OCI-LY1 (cell line): Measurements from ENCODE around the gene CAB39.

Experiments used
- H2AFZ ChIP-seq: fragments of 200-600 bp; sonication (generic), shearing (Covaris generic); 2 replicates; pipeline ENCODE4 v1.6.0; 2014; ENCODE audit warnings: antibody characterized with exemption, mild to moderate bottlenecking, low read length
- H3F3A ChIP-seq: fragments of 200-600 bp; sonication (generic), shearing (Covaris generic); 2 replicates; pipeline ENCODE4 v1.6.0; 2014; ENCODE audit warnings: mild to moderate bottlenecking, antibody characterized with exemption, low read length, moderate library complexity; ENCODE audit not compliant: insufficient read depth
- H3K27ac ChIP-seq: fragments of 200-600 bp; sonication (generic); 2 replicates; pipeline ENCODE4 v1.5.1; 2014; ENCODE audit warnings: low read length, mixed run types, mild to moderate bottlenecking, low read depth; ENCODE audit not compliant: poor library complexity, severe bottlenecking
- H3K27me3 ChIP-seq: fragments of 200-600 bp; sonication (generic); 2 replicates; pipeline ENCODE4 v1.6.0; 2014; ENCODE audit warnings: antibody characterized with exemption, mild to moderate bottlenecking, low read length, moderate library complexity; ENCODE audit not compliant: insufficient read depth
- H3K36me3 ChIP-seq: fragments of 200-600 bp; sonication (generic); 2 replicates; pipeline ENCODE4 v1.6.1; 2014; ENCODE audit warnings: mild to moderate bottlenecking, antibody characterized with exemption, low read length, moderate library complexity, mixed read lengths; ENCODE audit not compliant: insufficient read depth
- H3K4me1 ChIP-seq: fragments of 200-600 bp; sonication (generic); 2 replicates; pipeline ENCODE4 v1.5.1; 2014; ENCODE audit warnings: mild to moderate bottlenecking, low read length, moderate library complexity; ENCODE audit not compliant: insufficient read depth, severe bottlenecking
- H3K4me2 ChIP-seq: fragments of 200-600 bp; sonication (generic), shearing (Covaris generic); 2 replicates; pipeline ENCODE4 v1.6.1; 2014; ENCODE audit warnings: low read length
- H3K4me3 ChIP-seq: fragments of 200-600 bp; sonication (generic); 2 replicates; pipeline ENCODE4 v1.5.1; 2014; ENCODE audit warnings: low read length, low read depth, mild to moderate bottlenecking, mixed read lengths; ENCODE audit not compliant: poor library complexity, severe bottlenecking
- H3K79me2 ChIP-seq: fragments of 200-600 bp; shearing (Covaris generic); 2 replicates; pipeline ENCODE4 v1.6.1; 2016; ENCODE audit warnings: mixed run types, low read length, mixed read lengths; ENCODE audit not compliant: insufficient read depth
- H3K9ac ChIP-seq: fragments of 200-600 bp; sonication (generic), shearing (Covaris generic); 2 replicates; pipeline ENCODE4 v1.6.1; 2014; ENCODE audit warnings: mild to moderate bottlenecking, low read length, mixed read lengths
- H3K9me2 ChIP-seq: fragments of 200-600 bp; sonication (generic), shearing (Covaris generic); 2 replicates; pipeline ENCODE4 v1.6.1; 2014; ENCODE audit warnings: low read depth, mild to moderate bottlenecking, low read length, mixed read lengths
- H3K9me3 ChIP-seq: fragments of 200-600 bp; shearing (Covaris generic); 2 replicates; pipeline ENCODE4 v1.6.1; 2014; ENCODE audit warnings: low read length, mixed read lengths
- H4K20me1 ChIP-seq: fragments of 200-600 bp; sonication (generic), shearing (Covaris generic); 2 replicates; pipeline ENCODE4 v1.6.0; 2016; ENCODE audit warnings: mild to moderate bottlenecking, low read length; ENCODE audit not compliant: insufficient read depth
- EZH2 ChIP-seq: fragments of 200-600 bp; sonication (generic), shearing (Covaris generic); IDR thresholded peaks from 2 replicates; pipeline ENCODE4 v1.8.0; 2017; ENCODE audit warnings: borderline replicate concordance, mixed run types, mild to moderate bottlenecking, antibody characterized with exemption, low read length, moderate library complexity, mixed read lengths
- TF ChIP-seq, protein P1 (sequence below): fragments of 200-600 bp; sonication (generic), shearing (Covaris generic); IDR thresholded peaks from 2 replicates; pipeline ENCODE4 v1.5.1; 2017; ENCODE audit warnings: mild to moderate bottlenecking, antibody characterized with exemption, low read length, moderate library complexity, mixed read lengths

Gene CAB39

DNA sequence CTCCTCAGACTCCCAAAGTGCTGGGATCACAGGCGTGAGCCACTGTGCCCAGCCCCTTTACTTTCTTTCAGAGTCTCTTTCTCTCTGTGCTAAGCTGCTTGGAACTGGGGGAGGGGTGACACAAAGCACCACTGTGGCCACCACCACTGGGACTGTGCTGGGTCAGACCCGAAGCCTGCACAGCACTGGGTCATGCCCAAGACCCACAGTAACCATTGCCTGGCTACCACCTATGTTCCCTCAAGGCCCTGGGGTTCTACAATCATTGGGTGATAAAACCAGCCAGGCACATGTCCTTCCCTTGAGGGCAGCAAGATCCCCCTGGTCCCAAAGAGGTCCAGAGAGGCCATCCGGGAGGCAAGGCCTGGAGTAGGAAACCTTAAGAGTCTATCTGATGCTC lies 9.1 kb upstream of the CAB39 start:
- no peaks in the 10 kb centered on the region for H3K79me2 ChIP-seq
- H3K36me3 ChIP-seq, result no peaks in the 10 kb centered on the region; the same call in 1 of the 2 replicates
- no peaks in the 10 kb centered on the region for H3F3A ChIP-seq
- TF ChIP-seq, protein P1, sequence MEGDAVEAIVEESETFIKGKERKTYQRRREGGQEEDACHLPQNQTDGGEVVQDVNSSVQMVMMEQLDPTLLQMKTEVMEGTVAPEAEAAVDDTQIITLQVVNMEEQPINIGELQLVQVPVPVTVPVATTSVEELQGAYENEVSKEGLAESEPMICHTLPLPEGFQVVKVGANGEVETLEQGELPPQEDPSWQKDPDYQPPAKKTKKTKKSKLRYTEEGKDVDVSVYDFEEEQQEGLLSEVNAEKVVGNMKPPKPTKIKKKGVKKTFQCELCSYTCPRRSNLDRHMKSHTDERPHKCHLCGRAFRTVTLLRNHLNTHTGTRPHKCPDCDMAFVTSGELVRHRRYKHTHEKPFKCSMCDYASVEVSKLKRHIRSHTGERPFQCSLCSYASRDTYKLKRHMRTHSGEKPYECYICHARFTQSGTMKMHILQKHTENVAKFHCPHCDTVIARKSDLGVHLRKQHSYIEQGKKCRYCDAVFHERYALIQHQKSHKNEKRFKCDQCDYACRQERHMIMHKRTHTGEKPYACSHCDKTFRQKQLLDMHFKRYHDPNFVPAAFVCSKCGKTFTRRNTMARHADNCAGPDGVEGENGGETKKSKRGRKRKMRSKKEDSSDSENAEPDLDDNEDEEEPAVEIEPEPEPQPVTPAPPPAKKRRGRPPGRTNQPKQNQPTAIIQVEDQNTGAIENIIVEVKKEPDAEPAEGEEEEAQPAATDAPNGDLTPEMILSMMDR, result no peak
- no peak for TF ChIP-seq EZH2
- no peaks in the 10 kb centered on the region for H3K9me3 ChIP-seq
- no peak overlapping the region for H3K4me3 ChIP-seq
- no peaks in the 10 kb centered on the region for H4K20me1 ChIP-seq
- no peak overlapping the region for H3K4me2 ChIP-seq
- no peak overlapping the region for H3K27ac ChIP-seq
- no peak overlapping the region for H3K9ac ChIP-seq
- H2AFZ ChIP-seq, result no peak overlapping the region
- no peaks in the 10 kb centered on the region for H3K4me1 ChIP-seq
- H3K27me3 ChIP-seq, result no peaks in the 10 kb centered on the region; the same call in 1 of the 2 replicates
- H3K9me2 ChIP-seq, result no peaks in the 10 kb centered on the region

DNA sequence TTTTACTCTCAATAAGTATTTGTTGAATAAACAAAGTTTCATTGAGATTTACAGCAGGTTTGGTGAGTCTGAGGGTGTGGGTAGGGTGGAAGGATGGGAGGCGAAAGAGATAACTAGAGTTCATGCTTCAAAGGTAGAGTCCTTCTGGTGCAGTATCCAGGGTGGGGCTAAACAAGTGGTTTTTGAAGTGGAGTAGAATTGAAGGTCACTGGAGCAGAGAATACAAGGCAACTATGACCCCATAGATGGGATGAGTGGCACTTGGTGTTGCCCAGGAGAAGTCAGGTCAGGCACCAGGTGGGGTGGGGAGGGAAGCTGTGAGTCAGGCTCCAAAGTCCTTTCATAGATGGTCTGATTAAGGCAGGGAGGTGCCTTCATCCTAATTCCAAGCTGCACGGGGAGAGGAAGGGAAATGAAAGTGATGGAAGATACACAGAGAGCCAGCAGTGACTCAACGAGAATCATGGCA lies 6.6 kb upstream of the CAB39 start:
- Histone ChIP-seq H3K4me2 (no peak overlapping the region), H3K9me3 (no peaks in the 10 kb centered on the region), H3K27me3 (no peaks in the 10 kb centered on the region; the same call in 1 of the 2 replicates), H3K4me1 (peaks cover under 1% of the 10 kb centered on the region), H3F3A (no peaks in the 10 kb centered on the region), H3K9me2 (no peaks in the 10 kb centered on the region), H3K4me3 (no peak overlapping the region), H3K79me2 (no peaks in the 10 kb centered on the region), H3K36me3 (no peaks in the 10 kb centered on the region; the same call in 1 of the 2 replicates), H3K27ac (no peak overlapping the region), H3K9ac (no peak overlapping the region), H2AFZ (no peak overlapping the region), H4K20me1 (no peaks in the 10 kb centered on the region)
- no peak for TF ChIP-seq EZH2
- TF ChIP-seq, protein P1, result no peak

- no peak for TF ChIP-seq EZH2
- TF ChIP-seq, protein P1, result no peak
- Histone ChIP-seq H4K20me1 (no peaks in the 10 kb centered on the region), H3K9me2 (no peaks in the 10 kb centered on the region), H3K79me2 (no peaks in the 10 kb centered on the region), H3F3A (no peaks in the 10 kb centered on the region), H3K4me3 (no peak overlapping the region), H3K27me3 (no peaks in the 10 kb centered on the region; the same call in 1 of the 2 replicates), H3K4me2 (no peak overlapping the region), H3K4me1 (peaks cover 9% of the 10 kb centered on the region), H3K27ac (no peak overlapping the region), H2AFZ (no peak overlapping the region), H3K9me3 (no peaks in the 10 kb centered on the region), H3K36me3 (no peaks in the 10 kb centered on the region; the same call in 1 of the 2 replicates), H3K9ac (no peak overlapping the region)
Observed at GRCh38 chr2:230706966-230707365, 5.7 kb upstream of the CAB39 start.
